IMR-90 (cell line): Measurements from ENCODE around the gene MTUS2. TPM values are rescaled to one million over a fixed set of nuclear protein-coding genes. Genes with fewer than 3 reads are reported as not detected.

ENCODE experiments used
- ATAC-seq: fragments of 200-7000 bp; cut with Tn5 transposase; 2 replicates; pipeline ENCODE4 v1.9.1; 2020; ENCODE audit warnings: low read depth, mild to moderate bottlenecking, moderate library complexity
- BruUV-seq: library from RNA; stranded (reverse); fragments of 400-500 nt; replicated peaks from 2 replicates; lab custom pipeline; 2021; lab: Mats Ljungman, UMichigan
- CTCF ChIA-PET: fragments of 300-600 bp; formaldehyde crosslinking; extraction: SDS; loops from one replicate; lab custom pipeline; 2021; ENCODE audit warnings: antibody characterized with exemption; lab: Yijun Ruan, JAX
- POLR2A ChIA-PET: fragments of 300-600 bp; sonication (Branson Sonifier 250); formaldehyde crosslinking; loops from one replicate; lab custom pipeline; 2022; ENCODE audit warnings: antibody characterized with exemption; ENCODE audit not compliant: unreplicated experiment; lab: Charles Lee
- DNase-seq: peaks from one replicate; pipeline ENCODE4 v3.0.0; 2013
- H2AFZ ChIP-seq: replicated peaks from 2 replicates; pipeline ENCODE3; 2013; ENCODE audit warnings: low read length, mild to moderate bottlenecking; ENCODE audit not compliant: poor library complexity
- H2AK5ac ChIP-seq: 2 replicates; pipeline ENCODE4 v1.6.1; 2013; ENCODE audit warnings: low read depth, low read length, inconsistent platforms
- H2AK9ac ChIP-seq: replicated peaks from 2 replicates; pipeline ENCODE3; 2013; ENCODE audit warnings: mild to moderate bottlenecking, low read depth, low read length, moderate library complexity; ENCODE audit not compliant: poor library complexity
- H2BK120ac ChIP-seq: 2 replicates; pipeline ENCODE4 v1.6.1; 2013; ENCODE audit warnings: low read depth, low read length, inconsistent platforms
- H2BK15ac ChIP-seq: 3 replicates; pipeline ENCODE4 v1.6.1; 2013; ENCODE audit warnings: low read depth, low read length, inconsistent platforms
- H2BK20ac ChIP-seq: 2 replicates; pipeline ENCODE4 v1.6.1; 2013; ENCODE audit warnings: low read depth, mild to moderate bottlenecking, inconsistent platforms, low read length, moderate library complexity
- H2BK5ac ChIP-seq: 2 replicates; pipeline ENCODE4 v1.6.1; 2013; ENCODE audit warnings: mild to moderate bottlenecking, low read depth, low read length, inconsistent platforms; ENCODE audit not compliant: poor library complexity, severe bottlenecking
- H3K14ac ChIP-seq: replicated peaks from 2 replicates; pipeline ENCODE4 v1.6.1; 2013; ENCODE audit warnings: low read depth, low read length, inconsistent platforms
- H3K18ac ChIP-seq: 2 replicates; pipeline ENCODE4 v1.6.1; 2013; ENCODE audit warnings: low read depth, low read length, control low read depth
- H3K23ac ChIP-seq: 2 replicates; pipeline ENCODE4 v1.6.1; 2013; ENCODE audit warnings: low read depth, low read length, inconsistent platforms
- H3K27ac ChIP-seq: 2 replicates; pipeline ENCODE4 v1.5.1; 2013; ENCODE audit warnings: mild to moderate bottlenecking, control low read depth, low read length; ENCODE audit not compliant: insufficient read depth
- H3K27me3 ChIP-seq: 2 replicates; pipeline ENCODE4 v1.6.1; 2013; ENCODE audit warnings: low read length; ENCODE audit not compliant: control insufficient read depth, insufficient read depth
- H3K36me3 ChIP-seq: 2 replicates; pipeline ENCODE4 v1.6.1; 2013; ENCODE audit warnings: low read length, mixed read lengths; ENCODE audit not compliant: control insufficient read depth, insufficient read depth
- H3K4ac ChIP-seq: 2 replicates; pipeline ENCODE4 v1.6.1; 2013; ENCODE audit warnings: low read depth, low read length, inconsistent platforms
- H3K4me1 ChIP-seq: 2 replicates; pipeline ENCODE4 v1.6.1; 2013; ENCODE audit warnings: low read length, mixed read lengths; ENCODE audit not compliant: control insufficient read depth, insufficient read depth
- H3K4me2 ChIP-seq: 2 replicates; pipeline ENCODE4 v1.6.1; 2013; ENCODE audit warnings: low read depth, mild to moderate bottlenecking, control low read depth, low read length, moderate library complexity
- H3K4me3 ChIP-seq: 2 replicates; pipeline ENCODE4 v1.5.1; 2013; ENCODE audit warnings: low read depth, mild to moderate bottlenecking, control low read depth, low read length, moderate library complexity; ENCODE audit not compliant: insufficient read depth
- H3K56ac ChIP-seq: 2 replicates; pipeline ENCODE4 v1.6.1; 2013; ENCODE audit warnings: low read length, inconsistent platforms; ENCODE audit not compliant: insufficient read depth; ENCODE audit errors: extremely low read depth
- H3K79me1 ChIP-seq, 2 experiments: 2 replicates each; pipeline ENCODE4 v1.6.1; 2013; ENCODE audit warnings: low read length in 2 of 2, inconsistent platforms in 1 of 2, low read depth in 1 of 2
- H3K9ac ChIP-seq: 2 replicates; pipeline ENCODE4 v1.6.1; 2013; ENCODE audit warnings: low read depth, low read length, control low read depth
- H3K9me1 ChIP-seq: 2 replicates; pipeline ENCODE4 v1.6.1; 2013; ENCODE audit warnings: low read length, inconsistent platforms; ENCODE audit not compliant: insufficient read depth
- H3K9me3 ChIP-seq: 2 replicates; pipeline ENCODE4 v1.6.1; 2013; ENCODE audit warnings: low read length; ENCODE audit not compliant: control insufficient read depth, insufficient read depth
- H4K20me1 ChIP-seq: 2 replicates; pipeline ENCODE4 v1.6.1; 2013; ENCODE audit warnings: low read length, inconsistent platforms; ENCODE audit not compliant: insufficient read depth
- H4K5ac ChIP-seq: 2 replicates; pipeline ENCODE4 v1.6.1; 2013; ENCODE audit warnings: mild to moderate bottlenecking, low read depth, low read length, control low read depth
- H4K8ac ChIP-seq, 2 experiments: 2 replicates each; pipeline ENCODE4 v1.6.1; 2013; ENCODE audit warnings: low read depth in 2 of 2, low read length in 2 of 2, control low read depth in 1 of 2, inconsistent platforms in 1 of 2
- H4K91ac ChIP-seq: 2 replicates; pipeline ENCODE4 v1.6.1; 2013; ENCODE audit warnings: low read depth, low read length, inconsistent platforms; ENCODE audit not compliant: insufficient read depth
- RFX5 ChIP-seq: IDR thresholded peaks from 2 replicates; pipeline ENCODE4 v1.8.0; 2012; ENCODE audit warnings: low read depth, mild to moderate bottlenecking, low read length, moderate library complexity
- WGBS, 2 experiments: methylation state at CpG; one replicate each; pipeline versions ENCODE4 v1.1.5 to v1.1.7; 2013; ENCODE audit warnings: missing lambda C conversion rate in 2 of 2; ENCODE audit not compliant: insufficient read length in 1 of 2; ENCODE audit errors: extremely low coverage in 2 of 2; 5-methylcytosine and 5-hydroxymethylcytosine counted together
- dilution Hi-C: fragments of 300-500 bp; cut with HindIII; formaldehyde crosslinking; loops from one replicate; pipeline ENCODE4 v1.14.3; 2018; ENCODE audit warnings: low sequenced_read_pairs; ENCODE audit not compliant: unreplicated experiment
- in situ Hi-C: fragments of 300-500 bp; cut with MboI; formaldehyde crosslinking; loops from 3 replicates; pipeline ENCODE4 v1.14.3; 2019; ENCODE audit warnings: low sequenced_read_pairs, inconsistent platforms, mixed read lengths
- intact Hi-C: fragments of 100-400 bp; cut with micrococcal nuclease; formaldehyde crosslinking; loops from 2 replicates; pipeline ENCODE4 v1.10.0; 2022
- polyA plus RNA-seq, 3 experiments: library from polyadenylated mRNA; depleted of rRNA; stranded (reverse); fragments of >200 nt; gene quantifications; 2 replicates each; pipeline ENCODE4 v1.2.3, GENCODE V29; 2012; ENCODE audit warnings: low replicate concordance in 1 of 3
- total RNA-seq: library from RNA; depleted of rRNA; stranded (reverse); fragments of >200 nt; gene quantifications from 2 replicates; pipeline ENCODE4 v1.2.3, GENCODE V29; 2012

The MTUS2 gene
- total and polyA plus RNA-seq, 2 of the 4 experiments (the other 2 are of a cell fraction), result under 0.01 to 0.02 TPM

DNA sequence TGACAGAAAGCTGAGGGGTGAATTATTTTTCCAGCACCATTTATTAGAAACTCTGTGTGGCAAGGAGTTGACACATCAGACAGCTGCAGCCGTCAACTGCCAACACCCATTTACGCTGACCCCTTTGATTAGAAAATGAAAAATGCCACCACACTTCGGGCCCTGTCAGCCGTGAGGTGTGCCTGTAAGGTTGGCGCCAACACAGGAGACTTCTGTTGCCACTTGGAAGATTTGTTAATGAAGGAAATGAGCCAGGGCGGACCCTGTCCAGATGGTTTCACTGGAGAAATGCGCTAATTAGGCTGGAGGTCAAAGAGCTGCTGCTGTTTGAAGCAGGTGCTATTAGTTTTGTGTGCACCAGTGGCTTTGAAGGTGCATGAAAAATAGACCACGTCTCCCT lies 297.5 kb downstream of the MTUS2 start:
- ATAC-seq (no peak), DNase-seq (no peak)
- no peak overlapping the region for H3K27ac ChIP-seq
- no peaks in the 10 kb centered on the region for H3K9me1 ChIP-seq
- H3K14ac ChIP-seq, result no peak overlapping the region
- no TSS peak for BruUV-seq
- H3K27me3 ChIP-seq, result no peaks in the 10 kb centered on the region
- H4K91ac ChIP-seq, result no peak overlapping the region
- dilution Hi-C loops (no loop called here), intact Hi-C loops (no loop called here), in situ Hi-C loops (no loop called here)
- H2AK5ac ChIP-seq, result no peak overlapping the region
- H3K79me1 ChIP-seq, result no peaks in the 10 kb centered on the region
- H4K5ac ChIP-seq, result no peak overlapping the region
- H2AFZ ChIP-seq, result no peak overlapping the region
- TF ChIP-seq RFX5, result no peak
- H3K4me2 ChIP-seq, result no peak overlapping the region
- no peaks in the 10 kb centered on the region for H3K36me3 ChIP-seq
- H3K18ac ChIP-seq, result no peak overlapping the region
- no peak overlapping the region for H2BK20ac ChIP-seq
- CTCF ChIA-PET, result no interaction called here
- H3K4me3 ChIP-seq, result no peak overlapping the region
- no peak overlapping the region for H4K8ac ChIP-seq
- H2BK5ac ChIP-seq, result no peak overlapping the region
- H3K4me1 ChIP-seq, result no peaks in the 10 kb centered on the region
- H2BK15ac ChIP-seq, result no peak overlapping the region
- H3K23ac ChIP-seq, result no peak overlapping the region
- H3K56ac ChIP-seq, result no peak overlapping the region
- no peak overlapping the region for H2AK9ac ChIP-seq
- POLR2A ChIA-PET, result no interaction called here
- no peak overlapping the region for H3K9ac ChIP-seq
- 42% methylated on average over 2 of the region's 8 CpGs; no CpG with 5 or more reads in 1 of the 2 experiments for WGBS, 2 experiments
- H4K20me1 ChIP-seq, result no peaks in the 10 kb centered on the region
- no peak overlapping the region for H3K4ac ChIP-seq
- H3K9me3 ChIP-seq, result peaks cover 15% of the 10 kb centered on the region
- H2BK120ac ChIP-seq, result no peak overlapping the region
